D721Med (cell line): Measurements from ENCODE around the gene CNTNAP3B.
"Not testable (repeated sequence)": the region's sequence is repeated elsewhere in the genome, so short reads cannot be mapped to it uniquely, and the experiment has no call there.

Source experiments
- DNase-seq: peaks from one replicate; pipeline ENCODE4 v3.0.0; 2011; ENCODE audit warnings: low spot score; ENCODE audit not compliant: insufficient read length
- FAIRE-seq: peaks from 2 replicates; lab custom pipeline; 2011; peaks lifted over from hg19 to GRCh38; lab: Jason Lieb, UNC

Gene CNTNAP3B

DNA sequence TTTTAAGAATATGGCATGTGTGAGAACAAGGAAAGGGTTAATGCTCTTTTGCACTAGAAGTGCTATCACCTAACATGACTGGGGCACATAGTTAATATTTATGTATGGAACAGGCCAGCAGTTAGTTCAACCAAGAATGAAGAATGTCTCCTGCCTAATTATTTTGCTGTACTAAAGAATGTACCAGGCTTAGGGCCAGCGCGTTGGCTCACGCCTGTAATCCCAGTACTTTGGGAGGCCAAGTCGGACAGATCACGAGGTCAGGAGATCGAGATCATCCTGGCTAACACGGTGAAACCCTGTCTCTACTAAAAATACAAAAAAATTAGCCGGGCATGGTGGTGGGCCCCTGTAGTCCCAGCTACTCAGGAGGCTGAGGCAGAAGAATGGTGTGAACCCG is 114.9 kb downstream of the CNTNAP3B start:
- not testable (repeated sequence) for FAIRE-seq, DNase-seq

DNA sequence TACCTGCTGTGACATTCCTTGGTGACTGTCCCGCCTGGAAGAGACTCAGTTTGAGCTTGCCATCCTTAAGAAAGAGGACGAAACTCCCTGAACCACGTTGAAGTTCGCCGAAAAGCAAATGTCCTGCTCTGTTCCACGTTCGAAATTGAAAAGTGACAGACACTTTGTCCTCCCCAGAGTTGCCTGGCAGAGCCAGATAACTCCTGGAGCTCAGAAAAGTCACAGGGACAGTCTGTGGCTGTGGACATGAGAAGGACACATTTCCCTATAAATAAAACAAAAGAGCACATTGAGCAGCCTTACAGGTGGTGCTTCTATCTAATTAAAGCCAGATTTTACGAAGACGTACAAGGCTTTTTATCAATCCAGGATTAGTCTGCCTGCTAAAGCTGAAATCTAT is 137.6 kb downstream of the CNTNAP3B start:
- FAIRE-seq, DNase-seq: not testable (repeated sequence)

DNA sequence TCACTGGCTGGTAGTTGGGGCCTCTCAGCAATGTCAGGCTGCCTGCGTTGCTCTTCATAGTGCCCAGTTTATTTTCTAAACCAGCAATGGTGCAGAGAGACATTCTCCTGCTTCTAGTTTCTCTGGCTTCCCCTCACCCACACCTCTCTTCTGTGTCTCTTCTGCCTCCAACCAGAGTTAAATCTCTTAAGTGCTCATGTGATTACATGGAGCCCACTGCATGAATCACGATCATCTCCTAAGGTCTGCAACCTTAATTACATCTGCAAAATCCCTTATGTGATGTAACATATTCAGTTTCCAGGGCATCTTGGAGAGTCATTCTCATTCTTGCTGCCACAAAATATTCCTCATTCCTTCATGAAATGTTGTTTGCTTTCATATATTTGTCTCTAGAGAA is 149.0 kb downstream of the CNTNAP3B start:
- DNase-seq, FAIRE-seq: not testable (repeated sequence)

DNA sequence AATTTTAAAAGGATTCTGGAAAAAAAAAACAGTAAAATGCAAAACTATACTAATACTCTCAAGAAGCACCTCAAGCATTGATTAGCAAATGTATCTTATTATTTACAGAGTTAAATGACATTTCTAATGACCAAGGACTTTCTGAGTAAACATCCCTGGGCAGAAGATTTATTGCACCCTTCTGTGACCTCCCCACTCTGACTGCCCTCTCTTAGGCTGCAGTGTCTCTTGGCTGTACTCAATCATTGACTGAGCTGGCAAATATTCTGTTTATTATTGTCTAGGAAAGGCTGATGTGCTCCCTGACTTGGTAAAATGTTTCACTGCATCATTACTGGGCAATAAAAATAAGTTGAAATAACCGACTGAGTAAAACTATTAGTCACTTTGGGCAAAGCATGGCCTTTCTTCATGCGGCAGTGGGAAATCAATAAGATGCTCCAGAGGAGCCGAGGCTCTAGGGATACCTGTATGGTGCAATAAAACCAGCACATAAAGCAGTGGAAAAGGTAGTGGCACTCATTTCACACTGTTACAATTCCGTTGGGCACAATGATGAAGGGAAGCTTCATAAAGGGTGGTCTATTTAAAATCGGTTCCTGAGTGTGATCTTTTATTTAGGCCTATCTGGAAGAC is 151.1 kb downstream of the CNTNAP3B start:
- DNase-seq, FAIRE-seq: not testable (repeated sequence)

DNA sequence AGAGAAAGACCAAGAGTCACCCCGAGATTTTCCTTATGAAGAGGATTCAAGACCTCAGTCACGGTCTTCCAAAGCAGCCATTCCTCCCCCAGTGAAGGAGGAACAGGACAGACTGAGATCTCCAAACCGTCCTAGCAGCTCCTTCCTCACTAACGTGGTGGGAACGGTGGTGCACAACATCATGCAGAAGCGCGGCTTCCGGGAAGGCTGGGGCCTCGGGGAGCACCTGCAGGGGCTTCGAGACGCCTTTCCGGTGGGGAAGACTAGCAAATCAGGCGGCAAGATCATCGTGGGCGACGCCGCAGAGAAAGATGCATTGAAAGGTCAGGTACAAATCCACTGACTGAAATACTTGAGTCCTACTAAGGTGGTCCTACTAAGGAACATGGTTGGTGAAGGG is 154.3 kb downstream of the CNTNAP3B start:
- not testable (repeated sequence) for DNase-seq, FAIRE-seq

DNA sequence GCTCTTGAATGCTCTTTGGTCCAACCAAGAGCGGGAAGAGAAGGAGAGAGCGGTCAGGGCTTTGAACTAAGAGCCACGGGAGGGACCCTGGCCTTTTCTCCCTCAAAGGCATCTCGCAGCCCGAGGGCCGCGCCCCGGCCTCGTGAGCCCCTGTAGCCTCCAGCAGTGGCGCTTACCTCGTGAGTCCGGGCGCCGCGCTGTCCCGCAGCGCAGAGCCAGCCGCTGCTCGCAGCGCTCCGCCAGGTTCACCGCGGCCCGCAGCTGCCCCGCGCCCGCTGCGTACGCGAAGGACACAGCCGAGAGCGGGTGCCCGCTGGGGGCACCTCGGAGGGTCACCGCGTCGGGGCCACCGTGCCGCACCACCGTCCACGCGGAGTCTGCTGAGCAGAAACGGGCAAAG is 176.2 kb downstream of the CNTNAP3B start:
- not testable (repeated sequence) for DNase-seq, FAIRE-seq

DNA sequence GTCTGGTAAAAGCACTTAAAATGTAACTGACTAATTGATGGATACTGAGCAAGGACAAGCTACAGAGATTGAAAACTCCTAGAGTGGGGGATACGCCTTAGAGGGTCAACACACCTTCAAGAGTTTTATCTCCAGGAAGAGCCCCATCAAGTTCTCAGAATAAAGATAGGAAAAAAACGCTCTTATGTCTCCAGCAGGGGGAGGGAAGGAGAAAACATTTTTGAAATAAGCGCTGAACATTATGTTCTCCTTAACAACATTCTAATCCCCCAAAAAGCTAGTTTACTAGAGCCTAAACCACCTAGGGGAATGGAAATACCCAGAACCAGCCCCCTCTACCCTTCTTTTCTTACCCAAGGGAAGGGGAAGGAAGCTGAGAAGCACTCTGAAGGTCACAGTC is 187.5 kb downstream of the CNTNAP3B start:
- DNase-seq, result not testable (repeated sequence)

DNA sequence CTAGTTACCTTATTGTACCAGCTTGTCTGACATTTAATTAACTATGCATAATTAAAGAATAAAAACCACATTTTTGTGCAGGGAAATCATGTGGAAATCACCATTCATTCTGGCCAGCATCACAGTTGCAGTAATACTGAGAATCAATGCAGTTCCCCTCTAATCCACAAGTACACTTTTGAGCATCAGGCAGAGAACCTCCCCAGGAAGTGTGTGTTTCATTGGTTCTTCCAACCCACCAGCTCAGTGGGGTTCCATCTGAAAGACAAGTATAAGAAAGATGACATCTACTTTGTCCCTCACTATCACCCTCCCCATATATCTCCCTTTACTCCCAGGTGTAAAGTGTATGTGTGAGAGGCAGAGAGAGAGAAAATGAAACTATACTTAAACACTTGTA is 191.1 kb downstream of the CNTNAP3B start:
- FAIRE-seq, DNase-seq: not testable (repeated sequence)

More for the DNA sequence above, 187.5 kb downstream of the CNTNAP3B start:
- FAIRE-seq, result not testable (repeated sequence)

DNA sequence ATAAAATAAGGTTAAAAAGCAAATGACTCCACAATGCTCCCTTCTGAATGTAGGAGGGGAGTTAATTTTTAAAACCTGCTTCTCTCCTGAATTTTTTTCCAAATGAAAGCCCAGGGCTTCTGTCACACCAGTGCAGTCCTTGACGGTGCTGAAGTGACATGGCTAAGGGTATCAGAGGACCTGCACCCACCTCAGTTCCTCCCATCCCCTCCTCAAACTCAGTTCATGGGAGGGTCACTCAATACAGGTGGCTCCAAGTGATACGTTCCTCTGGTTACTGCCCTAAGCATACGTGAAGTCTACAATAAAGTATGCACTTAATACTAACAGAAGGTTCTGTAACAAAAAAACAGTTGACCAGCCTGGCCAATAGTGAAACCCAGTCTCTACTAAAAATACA is 193.5 kb downstream of the CNTNAP3B start:
- FAIRE-seq, DNase-seq: not testable (repeated sequence)

DNA sequence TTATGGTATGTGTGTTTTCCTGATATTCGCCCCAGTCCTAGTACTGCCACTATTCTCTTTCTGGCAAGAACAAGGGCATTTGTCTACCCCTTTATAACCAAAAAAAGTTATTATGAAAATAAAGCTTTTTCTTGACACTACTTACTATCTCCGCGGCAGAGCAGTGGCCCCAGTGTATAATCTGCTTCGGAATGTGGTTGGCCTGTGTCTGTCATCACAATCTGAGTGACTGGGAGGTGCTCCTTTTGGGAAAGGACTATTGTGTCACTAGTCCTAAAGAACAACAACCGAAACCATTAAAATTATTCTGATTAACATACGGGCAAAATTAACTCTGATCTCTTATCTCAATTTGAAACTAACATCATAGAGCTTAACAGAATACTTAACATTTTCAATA is 200.1 kb downstream of the CNTNAP3B start:
- DNase-seq, FAIRE-seq: not testable (repeated sequence)

DNA sequence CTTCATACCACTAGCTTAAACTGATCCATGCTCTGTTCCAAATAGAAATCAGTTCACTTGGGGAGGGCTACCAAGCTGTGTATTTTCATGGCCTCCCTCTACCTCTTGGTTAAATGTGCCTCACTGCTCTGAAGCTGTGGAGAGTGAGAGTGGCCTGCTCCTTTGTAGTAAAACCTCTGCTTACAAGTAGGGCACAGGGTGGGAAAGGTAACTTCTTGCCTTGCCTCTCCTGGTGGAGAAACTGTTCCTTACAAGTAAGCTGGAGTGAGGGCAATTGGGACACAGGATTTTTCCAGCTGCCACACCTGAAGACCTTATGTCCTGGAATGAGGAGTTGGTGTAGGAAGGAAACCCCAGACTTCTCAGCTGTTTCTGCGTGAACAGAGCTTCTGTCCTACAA is 211.9 kb downstream of the CNTNAP3B start:
- not testable (repeated sequence) for FAIRE-seq, DNase-seq

DNA sequence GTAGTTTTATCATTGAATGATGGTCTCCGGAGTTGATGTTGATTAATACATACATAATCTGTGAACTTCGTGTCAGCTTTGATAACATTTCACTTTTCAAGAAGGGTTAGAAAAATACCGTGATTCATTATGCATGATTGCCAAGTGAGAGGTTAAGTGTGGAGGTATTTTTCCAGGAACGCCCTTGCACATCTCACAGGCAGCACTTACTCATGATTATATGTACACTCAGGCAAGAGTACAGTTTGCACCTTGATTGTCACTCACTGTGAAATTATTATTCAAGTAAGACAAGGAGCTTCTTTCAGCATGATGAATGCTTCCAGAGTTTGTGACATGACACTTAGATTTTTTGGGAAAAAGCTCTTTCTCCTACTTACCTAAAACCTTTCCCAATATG is 223.7 kb downstream of the CNTNAP3B start:
- FAIRE-seq, DNase-seq: not testable (repeated sequence)

DNA sequence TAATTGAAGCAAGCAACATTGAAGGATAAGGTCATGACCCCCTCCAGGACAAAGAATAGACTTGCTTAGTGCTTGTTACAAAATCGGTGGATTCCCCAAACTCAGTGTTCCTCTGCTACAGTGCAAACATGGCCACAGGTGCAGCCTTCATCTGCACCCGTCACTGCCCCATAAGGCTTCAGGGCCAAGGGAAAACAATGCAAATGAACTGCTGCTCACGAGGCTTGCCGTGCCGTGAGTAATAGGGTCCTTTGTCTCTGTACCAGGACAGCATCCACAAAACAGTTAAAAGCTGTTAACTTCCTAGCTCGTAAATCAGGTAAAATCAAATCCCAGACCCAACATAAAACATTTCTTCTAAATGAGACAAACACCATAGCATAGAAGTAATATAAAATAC is 226.5 kb downstream of the CNTNAP3B start:
- DNase-seq, FAIRE-seq: not testable (repeated sequence)

DNA sequence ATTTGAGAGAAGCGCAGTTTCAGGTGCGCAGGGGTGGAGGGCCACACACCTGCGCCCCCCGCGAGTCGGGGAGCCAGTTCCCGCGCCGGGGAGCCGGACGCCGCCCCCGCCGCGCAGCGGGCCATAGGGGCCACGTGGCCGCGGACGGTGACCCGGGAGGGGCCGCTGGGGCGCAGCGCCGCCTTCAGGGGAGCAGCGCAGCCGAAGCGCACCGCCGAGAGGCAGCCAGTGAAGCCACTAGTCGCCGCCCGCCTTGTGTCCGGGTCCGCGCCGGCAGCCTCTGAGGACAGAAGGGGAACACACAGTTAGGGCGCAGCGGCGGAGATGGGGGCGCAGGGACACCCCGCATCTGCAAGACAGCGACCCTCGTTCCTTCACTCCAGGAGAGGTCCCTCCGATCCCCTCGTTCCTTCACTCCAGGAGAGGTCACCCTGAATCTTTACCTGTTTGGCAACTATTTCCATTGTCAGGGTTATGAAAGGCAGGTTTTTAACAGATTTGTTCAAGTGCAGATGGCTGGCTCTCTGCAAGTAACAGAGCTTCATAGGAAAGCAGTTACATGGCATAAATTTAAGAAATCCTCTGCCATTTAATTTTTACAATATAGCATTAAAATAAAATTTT is 230.4 kb downstream of the CNTNAP3B start:
- DNase-seq, FAIRE-seq: not testable (repeated sequence)

DNA sequence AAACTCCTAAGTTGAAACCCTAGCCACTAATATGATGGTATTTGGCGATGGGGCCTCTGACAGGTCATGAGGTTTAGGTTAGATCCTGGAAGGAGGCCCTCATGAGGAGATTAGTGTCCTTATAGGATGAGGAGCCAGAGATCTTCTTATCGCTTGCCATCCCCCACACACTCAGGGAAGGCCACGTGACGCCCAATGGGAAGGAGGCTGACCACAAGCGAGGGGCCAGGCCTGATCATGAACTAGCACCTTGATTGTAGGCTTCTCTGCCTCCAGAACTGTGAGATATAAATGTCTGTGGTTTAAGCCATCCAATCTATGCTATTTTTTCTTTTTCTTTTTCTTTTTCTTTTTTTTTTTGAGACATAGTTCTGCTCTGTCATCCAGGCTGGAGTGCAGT is 254.7 kb downstream of the CNTNAP3B start:
- not testable (repeated sequence) for FAIRE-seq, DNase-seq

DNA sequence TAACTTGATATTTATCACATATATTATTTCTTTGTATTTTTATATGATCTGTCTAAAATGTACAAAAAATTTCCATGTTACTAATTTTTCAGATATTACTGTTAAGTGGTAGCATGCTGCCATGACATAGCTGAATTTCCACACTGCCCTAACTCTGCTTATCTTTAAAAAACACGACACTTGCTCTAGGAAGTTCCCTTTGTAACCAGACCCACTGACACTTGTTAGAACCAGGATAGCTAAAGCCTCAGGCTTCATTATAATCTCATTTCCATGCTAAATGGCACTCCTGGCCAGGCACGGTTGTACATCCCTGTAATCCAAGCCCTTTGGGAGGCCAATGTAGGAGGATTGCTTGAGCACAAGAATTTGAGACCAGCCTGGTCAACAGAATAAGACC is 273.8 kb downstream of the CNTNAP3B start:
- not testable (repeated sequence) for DNase-seq, FAIRE-seq

DNA sequence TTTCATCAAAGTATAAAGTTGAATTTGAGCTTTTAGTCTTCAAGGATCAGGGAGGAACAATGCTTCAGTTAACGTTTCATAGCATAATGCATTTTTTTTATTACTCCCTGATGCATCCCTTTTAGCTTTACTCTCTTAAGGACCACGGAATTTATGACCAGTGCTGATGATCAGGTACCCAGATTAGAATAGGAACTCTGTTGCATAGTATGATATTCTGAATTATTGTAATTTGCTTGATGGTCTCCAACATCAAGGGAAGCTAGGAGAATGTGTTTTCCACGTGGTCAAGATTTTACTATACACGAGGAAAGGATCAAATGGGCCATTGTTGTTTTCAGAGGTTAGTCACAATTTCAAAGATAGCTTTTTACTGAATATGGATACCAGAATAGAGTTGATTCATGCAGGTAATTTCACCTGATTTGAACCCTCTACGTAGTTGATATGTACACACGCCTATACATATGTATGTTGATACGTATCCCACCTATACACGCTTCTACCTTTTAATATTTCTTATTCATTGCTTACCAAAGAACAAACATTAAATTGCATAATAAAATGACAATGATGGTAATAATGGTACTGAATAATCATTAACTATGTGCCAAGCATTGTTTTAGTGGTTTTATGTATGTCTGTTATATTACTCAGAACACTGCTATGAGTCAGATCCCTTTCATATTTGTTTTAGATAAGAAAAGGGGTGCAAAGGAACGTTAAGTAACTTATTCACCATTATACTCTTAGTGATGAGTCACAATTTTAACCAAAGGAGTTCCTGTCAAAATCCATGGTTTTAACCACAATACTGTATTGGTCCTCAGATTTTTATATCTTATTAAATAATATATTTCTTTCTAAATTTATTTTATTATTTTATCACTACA is 277.1 kb downstream of the CNTNAP3B start:
- DNase-seq, FAIRE-seq: not testable (repeated sequence)

DNA sequence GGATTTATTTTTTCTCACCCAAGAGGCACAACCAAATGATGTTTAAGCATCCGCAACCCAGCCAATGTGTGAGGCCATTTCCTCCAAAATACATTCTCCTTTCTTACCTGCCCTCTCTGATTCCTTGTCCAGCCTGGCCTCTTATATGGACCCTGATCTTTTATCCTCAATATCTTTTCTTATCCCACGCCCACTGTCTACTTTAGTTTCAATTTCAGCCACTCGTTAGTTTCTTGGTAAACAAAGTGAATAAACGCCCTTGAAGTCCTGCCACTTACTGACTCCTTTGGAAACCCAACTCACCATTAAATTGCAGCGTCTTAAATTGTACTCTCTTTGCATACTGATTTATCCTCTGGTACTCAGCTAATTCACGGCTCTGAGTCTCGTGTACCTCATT is 281.4 kb downstream of the CNTNAP3B start:
- not testable (repeated sequence) for DNase-seq, FAIRE-seq
